ENCODE data around the gene YKT6.

YKT6 gene

GRCh38 chr7:44176486-44176885 lies 24.3 kb upstream of the YKT6 start:
- TF ChIP-seq MAX (IDR thresholded peaks at IDR 0.05) (no peak), ZBTB7A (IDR thresholded peaks at IDR 0.05; ENCODE audit: low read depth) (no peak), FOXM1 (IDR thresholded peaks at IDR 0.05; ENCODE audit: borderline replicate concordance, low read depth) (no peak), USF1 (IDR thresholded peaks at IDR 0.05) (no peak), CREB1 (IDR thresholded peaks at IDR 0.05; ENCODE audit: low read depth) (no peak), TAF1 (IDR thresholded peaks at IDR 0.05; ENCODE audit: low read depth) (no peak), REST (IDR thresholded peaks at IDR 0.05; ENCODE audit: low read depth) (no peak), EP300 (IDR thresholded peaks at IDR 0.05; ENCODE audit: borderline replicate concordance) (no peak), TCF12 (IDR thresholded peaks at IDR 0.05; ENCODE audit: low read depth) (no peak), YY1 (IDR thresholded peaks at IDR 0.05; ENCODE audit: low read depth) (no peak), CEBPB (IDR thresholded peaks at IDR 0.05) (no peak), RAD21 (IDR thresholded peaks at IDR 0.05; ENCODE audit: low read depth) (no peak), NFIC (IDR thresholded peaks at IDR 0.05) (no peak), TEAD4 (IDR thresholded peaks at IDR 0.05) (no peak), EGR1 (IDR thresholded peaks at IDR 0.05) (no peak)

GRCh38 chr7:44177570-44178131 lies 23.1 kb upstream of the YKT6 start:
- TF ChIP-seq TAF1 (IDR thresholded peaks at IDR 0.05; ENCODE audit: low read depth), result no peak
- peak; percentile 41; the same call in 1 of the 2 replicates for TF ChIP-seq TCF12 (IDR thresholded peaks at IDR 0.05; ENCODE audit: low read depth)
- TF ChIP-seq FOXM1 (IDR thresholded peaks at IDR 0.05; ENCODE audit: borderline replicate concordance, low read depth), result no peak
- TF ChIP-seq TEAD4 (IDR thresholded peaks at IDR 0.05), result no peak
- no peak; the same call in 1 of the 2 replicates for TF ChIP-seq NFIC (IDR thresholded peaks at IDR 0.05)
- 0 out of 2 replicates have a peak, but pooled peaks have one; percentile 21 for TF ChIP-seq CREB1 (IDR thresholded peaks at IDR 0.05; ENCODE audit: low read depth)
- no peak for TF ChIP-seq YY1 (IDR thresholded peaks at IDR 0.05; ENCODE audit: low read depth)
- TF ChIP-seq MAX (IDR thresholded peaks at IDR 0.05), result no peak
- TF ChIP-seq EP300 (IDR thresholded peaks at IDR 0.05; ENCODE audit: borderline replicate concordance), result peak; percentile 61; the same call in 1 of the 2 replicates

GRCh38 chr7:44180631-44181030 lies 20.1 kb upstream of the YKT6 start:
- TF ChIP-seq TEAD4 (IDR thresholded peaks at IDR 0.05), result no peak
- no peak for TF ChIP-seq YY1 (IDR thresholded peaks at IDR 0.05; ENCODE audit: low read depth)
- TF ChIP-seq ZBTB7A (IDR thresholded peaks at IDR 0.05; ENCODE audit: low read depth), result no peak
- no peak for TF ChIP-seq REST (IDR thresholded peaks at IDR 0.05; ENCODE audit: low read depth)
- no peak for TF ChIP-seq NFIC (IDR thresholded peaks at IDR 0.05)
- TF ChIP-seq USF1 (IDR thresholded peaks at IDR 0.05), result no peak

- TF ChIP-seq CREB1 (IDR thresholded peaks at IDR 0.05; ENCODE audit: low read depth) (no peak), EP300 (IDR thresholded peaks at IDR 0.05; ENCODE audit: borderline replicate concordance) (peak; percentile 34; the same call in 1 of the 2 replicates), RAD21 (IDR thresholded peaks at IDR 0.05; ENCODE audit: low read depth) (no peak), TCF12 (IDR thresholded peaks at IDR 0.05; ENCODE audit: low read depth) (peak; percentile 64), CEBPB (IDR thresholded peaks at IDR 0.05) (no peak), USF1 (IDR thresholded peaks at IDR 0.05) (no peak)
These were observed 18.0 kb upstream of the YKT6 start for GRCh38 chr7:44182827-44183226.

- no peak for TF ChIP-seq CEBPB (IDR thresholded peaks at IDR 0.05)
- no peak for TF ChIP-seq MAX (IDR thresholded peaks at IDR 0.05)
- no peak for TF ChIP-seq YY1 (IDR thresholded peaks at IDR 0.05; ENCODE audit: low read depth)
- no peak for TF ChIP-seq EGR1 (IDR thresholded peaks at IDR 0.05)
These were observed 17.4 kb upstream of the YKT6 start for GRCh38 chr7:44183386-44183785.

Measured in Ishikawa (cell line).